Measurements from ENCODE around the gene HOXA4. TPM values are rescaled to one million over a fixed set of nuclear protein-coding genes. Genes with fewer than 3 reads are reported as not detected.

HOXA4 gene
- total RNA-seq, 2 experiments from 2014 or later: not detected

DNA sequence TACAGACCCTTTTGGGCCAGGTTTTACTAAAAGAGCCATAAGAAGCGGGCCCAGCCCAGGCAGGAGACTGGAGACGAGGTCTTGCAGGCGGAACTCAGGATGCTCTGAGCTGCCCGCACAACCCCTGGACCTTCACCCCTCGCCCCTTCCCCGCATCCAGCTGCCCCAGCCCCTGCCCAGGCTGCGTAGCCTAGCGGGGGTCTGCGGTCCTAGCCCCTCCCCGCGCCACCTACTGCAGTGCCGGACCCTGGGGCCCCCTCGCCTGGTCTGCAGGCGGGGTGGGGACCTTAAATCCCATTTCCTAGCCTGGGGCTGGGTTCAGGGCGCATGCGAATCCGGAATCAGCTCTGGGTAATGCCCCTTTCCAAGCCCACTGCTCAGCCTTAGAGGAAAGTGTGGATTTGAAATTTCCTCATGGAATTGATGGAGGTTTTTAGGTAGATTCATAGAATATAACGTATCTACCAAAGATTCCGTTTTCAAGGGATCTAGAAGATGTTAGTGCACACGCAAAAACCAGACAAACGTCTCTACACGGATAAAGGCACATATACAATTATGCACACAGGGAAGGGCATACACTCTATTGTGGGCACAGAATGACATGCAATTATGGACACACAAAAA, 22.4 kb upstream of the HOXA4 start:
- ChIA-PET CTCF (interaction anchor here (0.8 to 1.4 kb wide), 2 partner anchors 8 to 784 kb away, joined by 3 to 4 read pairs; no protein-coding TSS in a partner anchor), POLR2A (no interaction called here)
- Mint-ChIP-seq H3K27ac (no peak overlapping the region), H3K36me3 (ENCODE audit: low read depth) (no peaks in the 10 kb centered on the region), H3K4me3 (peak overlapping the region; percentile 1), H3K9me3 (no peaks in the 10 kb centered on the region), H3K4me1 (ENCODE audit: low read depth) (peaks cover 69% of the 10 kb centered on the region), H3K27me3 (peaks cover 100% of the 10 kb centered on the region)
- Histone ChIP-seq H3K27me3 (ENCODE audit: control insufficient read depth in 1 of 2, insufficient read depth in 2 of 2, low read length in 2 of 2) (peaks cover 91 to 97% of the 10 kb centered on the region in 2 experiments), H3K36me3 (ENCODE audit: insufficient read depth, low read length) (no peaks in the 10 kb centered on the region), H3K27ac (ENCODE audit: low read depth in 1 of 2, low read length in 2 of 2) (no peak overlapping the region), H3K9me3 (ENCODE audit: control insufficient read depth in 1 of 2, insufficient read depth in 1 of 2, low read length in 2 of 2) (peaks cover 0 to 71% of the 10 kb centered on the region in 2 experiments), H3K4me1 (ENCODE audit: insufficient read depth, low read length) (peaks cover 66% of the 10 kb centered on the region), H3K4me3 (ENCODE audit: low read length) (no peak overlapping the region)
- intact Hi-C loops (cut with DNase I, micrococcal nuclease): loop anchor here (5.0 kb wide), 2 partner anchors 34 to 44 kb away; partner anchors contain the start of gene HOXA11 (in 1 of the 2)
- ATAC-seq (ENCODE audit: poor library complexity) (no peak), DNase-seq (no peak)
- TF ChIP-seq, protein P1, sequence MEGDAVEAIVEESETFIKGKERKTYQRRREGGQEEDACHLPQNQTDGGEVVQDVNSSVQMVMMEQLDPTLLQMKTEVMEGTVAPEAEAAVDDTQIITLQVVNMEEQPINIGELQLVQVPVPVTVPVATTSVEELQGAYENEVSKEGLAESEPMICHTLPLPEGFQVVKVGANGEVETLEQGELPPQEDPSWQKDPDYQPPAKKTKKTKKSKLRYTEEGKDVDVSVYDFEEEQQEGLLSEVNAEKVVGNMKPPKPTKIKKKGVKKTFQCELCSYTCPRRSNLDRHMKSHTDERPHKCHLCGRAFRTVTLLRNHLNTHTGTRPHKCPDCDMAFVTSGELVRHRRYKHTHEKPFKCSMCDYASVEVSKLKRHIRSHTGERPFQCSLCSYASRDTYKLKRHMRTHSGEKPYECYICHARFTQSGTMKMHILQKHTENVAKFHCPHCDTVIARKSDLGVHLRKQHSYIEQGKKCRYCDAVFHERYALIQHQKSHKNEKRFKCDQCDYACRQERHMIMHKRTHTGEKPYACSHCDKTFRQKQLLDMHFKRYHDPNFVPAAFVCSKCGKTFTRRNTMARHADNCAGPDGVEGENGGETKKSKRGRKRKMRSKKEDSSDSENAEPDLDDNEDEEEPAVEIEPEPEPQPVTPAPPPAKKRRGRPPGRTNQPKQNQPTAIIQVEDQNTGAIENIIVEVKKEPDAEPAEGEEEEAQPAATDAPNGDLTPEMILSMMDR (IDR thresholded peaks at IDR 0.05): no peak

DNA sequence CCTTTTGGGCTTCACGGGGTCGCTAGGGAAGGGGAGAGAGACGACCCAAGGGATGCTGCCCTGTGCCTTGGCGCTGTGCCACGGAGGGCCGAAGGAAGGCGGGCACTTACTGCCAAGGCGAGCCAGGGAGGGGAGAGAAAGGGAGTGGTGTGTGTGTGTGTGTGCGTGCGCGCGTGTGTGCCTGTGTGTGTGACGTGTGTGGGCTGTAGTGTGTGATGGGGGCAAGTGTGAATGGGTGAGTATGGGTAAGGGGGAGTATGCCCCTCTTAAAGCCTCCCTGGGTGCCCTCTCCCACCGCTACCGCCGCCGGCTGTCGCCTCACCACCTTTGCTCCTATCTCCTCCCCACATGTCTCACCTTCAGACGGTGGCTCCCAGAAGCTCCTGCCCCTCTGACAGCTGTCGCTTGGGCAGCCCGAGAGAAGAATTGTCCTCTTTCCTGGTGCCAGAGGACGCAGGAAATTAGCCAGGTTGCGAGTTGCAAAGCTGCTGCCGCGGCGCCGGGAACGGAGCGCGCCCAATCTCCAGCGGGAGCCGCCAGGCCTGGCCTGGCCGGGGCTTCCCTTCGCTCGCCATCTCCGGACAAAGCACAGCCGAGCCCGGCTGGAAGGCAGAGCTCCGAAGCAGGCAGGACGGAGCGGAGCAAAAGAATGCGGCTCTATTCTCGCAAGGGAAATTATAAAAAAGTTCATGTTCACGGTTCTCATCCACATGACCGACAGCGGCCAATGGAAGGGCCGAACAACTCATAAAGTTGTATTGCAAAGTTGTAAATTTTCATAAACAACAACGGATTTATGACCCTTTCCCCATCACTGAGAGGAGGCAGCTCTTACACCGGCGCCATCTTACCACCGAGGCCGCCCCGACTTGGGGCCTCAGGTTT, 21.6 kb upstream of the HOXA4 start, which contains the start of gene HOXA3:
HOXA3 (minus strand) TSS at position 653 of the 885 bp plus-strand sequence. CDS start 41,943 bp downstream, outside the sequence.
- Histone ChIP-seq H3K27me3 (ENCODE audit: control insufficient read depth in 1 of 2, insufficient read depth in 2 of 2, low read length in 2 of 2) (peaks cover 90 to 97% of the 10 kb centered on the region in 2 experiments), H3K4me3 (ENCODE audit: low read length) (peak within 1 kb of the TSS; percentile 46), H3K36me3 (ENCODE audit: insufficient read depth, low read length) (no peaks in the 10 kb centered on the region), H3K9me3 (ENCODE audit: control insufficient read depth in 1 of 2, insufficient read depth in 1 of 2, low read length in 2 of 2) (peaks cover 0 to 73% of the 10 kb centered on the region in 2 experiments), H3K27ac (ENCODE audit: low read depth in 1 of 2, low read length in 2 of 2) (no peak within 1 kb of the TSS), H3K4me1 (ENCODE audit: insufficient read depth, low read length) (peaks cover 70% of the 10 kb centered on the region)
- Mint-ChIP-seq H3K27ac (peak within 1 kb of the TSS; percentile 24), H3K9me3 (no peaks in the 10 kb centered on the region), H3K4me3 (peak within 1 kb of the TSS; percentile 79), H3K4me1 (ENCODE audit: low read depth) (peaks cover 63% of the 10 kb centered on the region), H3K27me3 (peaks cover 98% of the 10 kb centered on the region), H3K36me3 (ENCODE audit: low read depth) (no peaks in the 10 kb centered on the region)
- peak in 4 of 14 experiments; percentile 3 to 31 (median 26) for DNase-seq
- TF ChIP-seq, protein P1 (IDR thresholded peaks at IDR 0.05): no peak
- intact Hi-C loops (cut with DNase I, micrococcal nuclease): loop anchor here (2.0 to 5.0 kb wide), 3 partner anchors 17 to 45 kb away; partner anchors contain the start of gene HOXA11 (in 1 of the 2)
- ChIA-PET POLR2A (interaction anchor here (1.5 kb wide), 1 partner anchor 9 kb away, joined by 5 read pairs; no protein-coding TSS in a partner anchor), CTCF (interaction anchor here (0.8 to 1.6 kb wide), 5 partner anchors 9 to 783 kb away, joined by 3 to 8 read pairs (median 4); no protein-coding TSS in a partner anchor)
- ATAC-seq (ENCODE audit: poor library complexity): no peak

DNA sequence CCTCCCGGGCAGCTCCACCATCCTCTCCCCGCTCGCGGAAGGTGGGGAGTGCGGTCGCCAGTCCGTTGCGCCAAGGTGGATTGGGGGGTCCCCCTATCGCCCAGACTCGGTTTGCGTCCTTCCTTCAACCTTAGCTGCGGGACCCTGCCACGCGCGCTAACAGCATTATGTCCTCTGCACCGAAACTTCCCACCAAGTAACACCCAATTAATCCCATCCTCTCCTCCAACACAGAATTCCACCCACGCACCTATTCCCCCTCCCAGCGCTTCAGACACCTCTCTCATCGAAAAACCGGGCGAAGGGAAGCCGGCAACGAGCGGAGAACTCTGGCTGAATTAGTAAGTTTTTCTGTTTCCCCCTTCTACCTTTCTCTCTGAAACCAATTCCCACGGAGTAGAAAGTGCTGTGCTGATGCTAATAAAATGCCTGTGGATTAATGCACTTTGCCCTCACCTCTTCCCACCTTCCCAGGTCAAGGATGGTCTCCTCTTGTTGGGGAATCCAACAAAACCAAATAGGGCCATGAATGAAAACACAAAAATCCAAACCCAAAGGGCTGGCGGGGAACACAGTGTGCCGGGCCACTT, 20.9 kb upstream of the HOXA4 start:
- H3K27ac Mint-ChIP-seq: peak overlapping the region; percentile 24

More for the DNA sequence above, 20.9 kb upstream of the HOXA4 start:
- ATAC-seq (ENCODE audit: poor library complexity): peak; percentile 23
- intact Hi-C loops (cut with DNase I, micrococcal nuclease): loop anchor here (2.0 to 5.0 kb wide), 3 partner anchors 17 to 46 kb away; partner anchors contain the start of gene HOXA11 (in 1 of the 2)
- ChIA-PET CTCF (interaction anchor here (1.0 to 4.0 kb wide), 14 partner anchors 10 to 1286 kb away, joined by 3 to 51 read pairs (median 6); partner anchors contain the start of gene HOXA9), POLR2A (interaction anchor here (1.5 kb wide), 1 partner anchor 10 kb away, joined by 5 read pairs; no protein-coding TSS in a partner anchor)
- Mint-ChIP-seq H3K36me3 (ENCODE audit: low read depth) (no peaks in the 10 kb centered on the region), H3K4me1 (ENCODE audit: low read depth) (peaks cover 57% of the 10 kb centered on the region), H3K9me3 (no peaks in the 10 kb centered on the region), H3K27me3 (peaks cover 98% of the 10 kb centered on the region), H3K4me3 (peak overlapping the region; percentile 79)
- Histone ChIP-seq H3K4me3 (ENCODE audit: low read length) (peak overlapping the region; percentile 46), H3K9me3 (ENCODE audit: control insufficient read depth in 1 of 2, insufficient read depth in 1 of 2, low read length in 2 of 2) (peaks cover 0 to 69% of the 10 kb centered on the region in 2 experiments), H3K27ac (ENCODE audit: low read depth in 1 of 2, low read length in 2 of 2) (no peak overlapping the region), H3K36me3 (ENCODE audit: insufficient read depth, low read length) (no peaks in the 10 kb centered on the region), H3K27me3 (ENCODE audit: control insufficient read depth in 1 of 2, insufficient read depth in 2 of 2, low read length in 2 of 2) (peaks cover 91 to 98% of the 10 kb centered on the region in 2 experiments), H3K4me1 (ENCODE audit: insufficient read depth, low read length) (peaks cover 67% of the 10 kb centered on the region)
- no peak for DNase-seq
- TF ChIP-seq, protein P1 (IDR thresholded peaks at IDR 0.05): no peak

Data from CD4-positive, alpha-beta T cell (primary cell).